ENCODE measurements around the gene MAP3K12.

DNA sequence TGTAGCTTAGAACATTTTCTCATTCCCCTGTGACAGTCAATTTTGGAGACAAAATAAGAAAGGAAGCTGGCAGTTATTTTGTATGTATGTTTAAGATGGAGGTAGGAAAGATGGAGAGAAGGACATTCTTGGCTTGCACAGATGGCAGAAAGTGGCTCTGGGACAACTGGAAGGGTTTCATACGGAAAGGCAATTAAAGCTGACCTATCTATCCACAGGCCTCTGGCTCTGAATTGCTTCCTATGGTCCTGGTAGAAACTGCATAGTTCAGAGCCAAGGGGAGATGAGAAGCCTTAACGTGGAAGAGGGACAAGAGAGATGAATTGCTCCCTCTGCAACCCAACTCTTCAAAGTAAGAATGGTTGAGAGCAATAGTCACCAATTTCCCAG, 16.0 kb upstream of the MAP3K12 start:
- TF ChIP-seq, protein P1, sequence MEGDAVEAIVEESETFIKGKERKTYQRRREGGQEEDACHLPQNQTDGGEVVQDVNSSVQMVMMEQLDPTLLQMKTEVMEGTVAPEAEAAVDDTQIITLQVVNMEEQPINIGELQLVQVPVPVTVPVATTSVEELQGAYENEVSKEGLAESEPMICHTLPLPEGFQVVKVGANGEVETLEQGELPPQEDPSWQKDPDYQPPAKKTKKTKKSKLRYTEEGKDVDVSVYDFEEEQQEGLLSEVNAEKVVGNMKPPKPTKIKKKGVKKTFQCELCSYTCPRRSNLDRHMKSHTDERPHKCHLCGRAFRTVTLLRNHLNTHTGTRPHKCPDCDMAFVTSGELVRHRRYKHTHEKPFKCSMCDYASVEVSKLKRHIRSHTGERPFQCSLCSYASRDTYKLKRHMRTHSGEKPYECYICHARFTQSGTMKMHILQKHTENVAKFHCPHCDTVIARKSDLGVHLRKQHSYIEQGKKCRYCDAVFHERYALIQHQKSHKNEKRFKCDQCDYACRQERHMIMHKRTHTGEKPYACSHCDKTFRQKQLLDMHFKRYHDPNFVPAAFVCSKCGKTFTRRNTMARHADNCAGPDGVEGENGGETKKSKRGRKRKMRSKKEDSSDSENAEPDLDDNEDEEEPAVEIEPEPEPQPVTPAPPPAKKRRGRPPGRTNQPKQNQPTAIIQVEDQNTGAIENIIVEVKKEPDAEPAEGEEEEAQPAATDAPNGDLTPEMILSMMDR (IDR thresholded peaks at IDR 0.05) = no peak
- no peak for TF ChIP-seq POLR2A (IDR thresholded peaks at IDR 0.05)
- no peak for TF ChIP-seq POLR2AphosphoS5 (IDR thresholded peaks at IDR 0.05; ENCODE audit: insufficient read depth in 1 of 2, low read depth in 1 of 2)

All from vagina (tissue), 2 donors.